ENCODE results near the gene SLC22A31.

DNA sequence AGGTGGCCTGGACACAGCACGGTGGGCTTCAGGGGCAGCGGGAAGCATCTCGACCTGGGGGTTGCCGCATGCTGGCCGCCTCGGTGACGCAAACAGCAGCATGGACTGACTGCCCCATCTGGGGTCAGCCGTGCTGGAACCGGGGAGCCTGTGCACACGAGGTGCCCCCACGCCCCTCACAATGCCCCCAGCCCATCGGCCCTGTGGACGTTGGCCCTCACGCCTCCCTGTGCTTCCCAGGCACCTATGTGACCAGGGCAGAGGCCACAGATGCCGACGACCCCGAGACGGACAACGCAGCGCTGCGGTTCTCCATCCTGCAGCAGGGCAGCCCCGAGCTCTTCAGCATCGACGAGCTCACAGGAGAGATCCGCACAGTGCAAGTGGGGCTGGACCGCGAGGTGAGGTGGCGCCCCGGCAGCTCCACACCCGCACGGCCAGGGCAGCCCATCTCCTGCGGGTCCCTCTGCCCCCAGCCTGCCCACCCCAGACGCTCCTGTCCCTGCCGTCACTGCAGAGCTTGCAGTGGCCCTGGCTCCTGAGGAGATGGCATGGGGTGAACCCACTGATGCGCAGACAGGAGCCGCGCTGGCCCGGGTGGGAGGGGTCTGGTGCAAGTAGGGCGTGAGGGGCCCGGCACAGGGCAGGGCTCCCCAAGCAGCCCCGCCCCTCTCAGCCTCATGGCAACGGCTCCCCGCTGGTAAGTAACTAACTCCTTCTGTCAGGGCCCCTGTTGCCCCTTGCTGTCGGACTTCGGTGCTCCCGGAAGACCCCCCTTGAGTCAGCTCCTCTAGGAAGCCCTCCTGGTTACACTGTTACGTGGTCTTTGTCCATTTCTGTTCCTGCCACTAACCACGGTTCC, 15.2 kb downstream of the SLC22A31 start:
- TF ChIP-seq CTCF (IDR thresholded peaks at IDR 0.05; ENCODE audit: insufficient read depth, low read length, poor library complexity, severe bottlenecking) (no peak), EZH2phosphoT487 (conservative IDR thresholded peaks at IDR 0.05; ENCODE audit: low read length) (no peak)
